Neural progenitor cell (in vitro differentiated cells): Measurements from ENCODE around the gene TSC22D3. TPM values are rescaled to one million over a fixed set of nuclear protein-coding genes. Genes with fewer than 3 reads are reported as not detected.

Experiments
- DNase-seq: peaks from one replicate; pipeline ENCODE4 v3.0.0-alpha.2; 2016; ENCODE audit warnings: low spot score
- H2AFZ ChIP-seq: fragments of 200-600 bp; sonication (generic); replicated peaks from 2 replicates; pipeline ENCODE4 v1.6.1; 2016; ENCODE audit warnings: antibody characterized with exemption
- H3F3A ChIP-seq: fragments of 200-600 bp; sonication (generic); 2 replicates; pipeline ENCODE4 v1.6.1; 2016; ENCODE audit warnings: antibody characterized with exemption, low read depth
- H3K27ac ChIP-seq: fragments of 200-600 bp; sonication (generic); 2 replicates; pipeline ENCODE4 v1.5.1; 2016; ENCODE audit warnings: mild to moderate bottlenecking
- H3K27me3 ChIP-seq: fragments of 200-600 bp; sonication (generic); 2 replicates; pipeline ENCODE4 v1.6.1; 2016; ENCODE audit warnings: mild to moderate bottlenecking, moderate library complexity
- H3K36me3 ChIP-seq: fragments of 200-600 bp; sonication (generic); 2 replicates; pipeline ENCODE4 v1.5.1; 2016
- H3K4me1 ChIP-seq: fragments of 200-600 bp; sonication (generic); 2 replicates; pipeline ENCODE4 v1.6.1; 2016; ENCODE audit warnings: mixed run types
- H3K4me2 ChIP-seq: fragments of 200-600 bp; sonication (generic); 2 replicates; pipeline ENCODE4 v1.6.1; 2016
- H3K4me3 ChIP-seq: fragments of 200-600 bp; sonication (generic); 2 replicates; pipeline ENCODE4 v1.5.1; 2016
- H3K79me2 ChIP-seq: fragments of 200-600 bp; sonication (generic); 2 replicates; pipeline ENCODE4 v1.6.1; 2016; ENCODE audit warnings: low read depth
- H3K9ac ChIP-seq: fragments of 200-600 bp; sonication (generic); 2 replicates; pipeline ENCODE4 v1.6.1; 2016
- H3K9me3 ChIP-seq: fragments of 200-600 bp; sonication (generic); 2 replicates; pipeline ENCODE4 v1.5.1; 2016; ENCODE audit warnings: low read depth
- H4K20me1 ChIP-seq: fragments of 200-600 bp; sonication (generic); 2 replicates; pipeline ENCODE4 v1.6.1; 2016; ENCODE audit warnings: low read depth
- H3K27ac Mint-ChIP-seq: 3 replicates; pipeline ENCODE4 v1.8.0; 2021; ENCODE audit warnings: mixed read lengths
- H3K27me3 Mint-ChIP-seq: 2 replicates; pipeline ENCODE4 v1.8.0; 2022; ENCODE audit warnings: low read depth, mild to moderate bottlenecking, inconsistent platforms, moderate library complexity, mixed read lengths; ENCODE audit not compliant: insufficient read depth
- H3K36me3 Mint-ChIP-seq: 3 replicates; pipeline ENCODE4 v1.8.0; 2021; ENCODE audit warnings: mixed read lengths
- H3K4me1 Mint-ChIP-seq: 3 replicates; pipeline ENCODE4 v1.8.0; 2021; ENCODE audit warnings: mixed read lengths
- H3K4me3 Mint-ChIP-seq: 3 replicates; pipeline ENCODE4 v1.8.0; 2021; ENCODE audit warnings: mild to moderate bottlenecking, moderate library complexity, mixed read lengths
- H3K9me3 Mint-ChIP-seq: 3 replicates; pipeline ENCODE4 v1.8.0; 2020; ENCODE audit warnings: mixed read lengths
- CTCF ChIP-seq: fragments of 200-600 bp; sonication (generic); IDR thresholded peaks from 2 replicates; pipeline ENCODE4 v1.5.1; 2017; ENCODE audit warnings: antibody characterized with exemption, mild to moderate bottlenecking
- EZH2 ChIP-seq: fragments of 200-600 bp; sonication (generic); IDR thresholded peaks from 2 replicates; pipeline ENCODE4 v1.6.1; 2017; ENCODE audit warnings: antibody characterized with exemption, mild to moderate bottlenecking, moderate library complexity
- EZH2phosphoT487 ChIP-seq: fragments of 200-600 bp; sonication (generic); IDR thresholded peaks from 2 replicates; pipeline ENCODE4 v1.6.1; 2017; ENCODE audit warnings: antibody characterized with exemption
- total RNA-seq: library from RNA; depleted of rRNA; stranded (reverse); fragments of >200 nt; gene quantifications from 2 replicates; pipeline ENCODE4 v1.2.3, GENCODE V29; 2015; ENCODE audit warnings: low replicate concordance

TSC22D3 gene
- total RNA-seq, 1 donor from 2014 or later: 44.9 TPM

DNA sequence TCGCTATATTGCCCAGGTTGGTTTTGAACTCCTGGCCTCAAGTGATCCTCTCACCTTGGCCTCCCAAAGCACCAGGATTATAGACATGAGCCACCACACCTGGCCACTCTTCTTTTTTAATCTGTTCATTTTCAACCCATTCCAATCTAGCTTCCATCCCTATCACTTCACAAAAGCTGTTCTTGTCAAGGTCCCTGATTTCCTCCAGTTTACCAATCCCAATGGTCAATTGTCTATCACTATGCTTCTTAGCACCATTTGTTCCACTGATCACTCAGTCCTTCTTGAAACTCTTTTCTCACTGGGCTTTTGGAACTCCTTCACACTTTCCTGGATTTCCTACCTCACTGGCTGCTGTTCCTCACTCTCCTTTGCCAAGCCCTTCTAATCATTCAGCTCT, 108.7 kb downstream of the TSC22D3 start:
- Mint-ChIP-seq H3K27me3 (peaks cover 2% of the 10 kb centered on the region), H3K4me1 (peaks cover 16% of the 10 kb centered on the region)

More for the DNA sequence above, 108.7 kb downstream of the TSC22D3 start:
- Histone ChIP-seq H3K4me2 (no peak overlapping the region), H3K27ac (no peak overlapping the region), H4K20me1 (no peaks in the 10 kb centered on the region), H3K79me2 (no peaks in the 10 kb centered on the region), H3K4me1 (peaks cover 8% of the 10 kb centered on the region), H3K9me3 (no peaks in the 10 kb centered on the region), H3K9ac (no peak overlapping the region), H3K27me3 (no peaks in the 10 kb centered on the region), H2AFZ (no peak overlapping the region), H3F3A (no peaks in the 10 kb centered on the region), H3K36me3 (no peaks in the 10 kb centered on the region), H3K4me3 (no peak overlapping the region)
- no peaks in the 10 kb centered on the region for H3K36me3 Mint-ChIP-seq
- TF ChIP-seq CTCF: no peak
- TF ChIP-seq EZH2phosphoT487: no peak
- no peak for TF ChIP-seq EZH2
- H3K27ac Mint-ChIP-seq: no peak overlapping the region
- DNase-seq: no peak
- H3K9me3 Mint-ChIP-seq: no peaks in the 10 kb centered on the region
- H3K4me3 Mint-ChIP-seq: no peak overlapping the region

Other genes starting within 250 kb of the TSC22D3 start
- gene PRPS1, start 147.3 kb downstream of the TSC22D3 start, total RNA-seq: 177 and 264 TPM in 2 replicates
- gene NCBP2L, start 1.9 kb upstream of the TSC22D3 start, total RNA-seq: not detected in 2 replicates
- gene MID2, start 50.1 kb upstream of the TSC22D3 start, total RNA-seq: 1.2 and 3.8 TPM in 2 replicates
- gene TEX13B, start 206.6 kb upstream of the TSC22D3 start, total RNA-seq: not detected in 2 replicates